ENCODE results near the gene DSCAML1.

Gene DSCAML1

GRCh38 chr11:117685566-117685965 lies 111.5 kb downstream of the DSCAML1 start:
- TF ChIP-seq CTCF (IDR thresholded peaks at IDR 0.05; ENCODE audit: control insufficient read depth, insufficient read depth, low read depth, low read length, missing control alignments), result no peak
- no peak for DNase-seq (ENCODE audit: low read depth)
- no peak overlapping the region for H3K4me3 ChIP-seq (ENCODE audit: control insufficient read depth, low read depth, low read length)

GRCh38 chr11:117684731-117685130 lies 112.3 kb downstream of the DSCAML1 start:
- no peak overlapping the region for H3K4me3 ChIP-seq (ENCODE audit: control insufficient read depth, low read depth, low read length)
- no peak for TF ChIP-seq CTCF (IDR thresholded peaks at IDR 0.05; ENCODE audit: control insufficient read depth, insufficient read depth, low read depth, low read length, missing control alignments)
- DNase-seq (ENCODE audit: low read depth), result no peak

GRCh38 chr11:117684111-117684510 lies 112.9 kb downstream of the DSCAML1 start:
- no peak overlapping the region for H3K4me3 ChIP-seq (ENCODE audit: control insufficient read depth, low read depth, low read length)
- no peak for TF ChIP-seq CTCF (IDR thresholded peaks at IDR 0.05; ENCODE audit: control insufficient read depth, insufficient read depth, low read depth, low read length, missing control alignments)
- DNase-seq (ENCODE audit: low read depth), result no peak

GRCh38 chr11:117681438-117681837 lies 115.6 kb downstream of the DSCAML1 start:
- no peak for DNase-seq (ENCODE audit: low read depth)
- TF ChIP-seq CTCF (IDR thresholded peaks at IDR 0.05; ENCODE audit: control insufficient read depth, insufficient read depth, low read depth, low read length, missing control alignments), result no peak
- no peak overlapping the region for H3K4me3 ChIP-seq (ENCODE audit: control insufficient read depth, low read depth, low read length)

GRCh38 chr11:117679461-117679860 lies 117.6 kb downstream of the DSCAML1 start:
- no peak overlapping the region for H3K4me3 ChIP-seq (ENCODE audit: control insufficient read depth, low read depth, low read length)
- TF ChIP-seq CTCF (IDR thresholded peaks at IDR 0.05; ENCODE audit: control insufficient read depth, insufficient read depth, low read depth, low read length, missing control alignments), result no peak
- DNase-seq (ENCODE audit: low read depth), result no peak

DNA sequence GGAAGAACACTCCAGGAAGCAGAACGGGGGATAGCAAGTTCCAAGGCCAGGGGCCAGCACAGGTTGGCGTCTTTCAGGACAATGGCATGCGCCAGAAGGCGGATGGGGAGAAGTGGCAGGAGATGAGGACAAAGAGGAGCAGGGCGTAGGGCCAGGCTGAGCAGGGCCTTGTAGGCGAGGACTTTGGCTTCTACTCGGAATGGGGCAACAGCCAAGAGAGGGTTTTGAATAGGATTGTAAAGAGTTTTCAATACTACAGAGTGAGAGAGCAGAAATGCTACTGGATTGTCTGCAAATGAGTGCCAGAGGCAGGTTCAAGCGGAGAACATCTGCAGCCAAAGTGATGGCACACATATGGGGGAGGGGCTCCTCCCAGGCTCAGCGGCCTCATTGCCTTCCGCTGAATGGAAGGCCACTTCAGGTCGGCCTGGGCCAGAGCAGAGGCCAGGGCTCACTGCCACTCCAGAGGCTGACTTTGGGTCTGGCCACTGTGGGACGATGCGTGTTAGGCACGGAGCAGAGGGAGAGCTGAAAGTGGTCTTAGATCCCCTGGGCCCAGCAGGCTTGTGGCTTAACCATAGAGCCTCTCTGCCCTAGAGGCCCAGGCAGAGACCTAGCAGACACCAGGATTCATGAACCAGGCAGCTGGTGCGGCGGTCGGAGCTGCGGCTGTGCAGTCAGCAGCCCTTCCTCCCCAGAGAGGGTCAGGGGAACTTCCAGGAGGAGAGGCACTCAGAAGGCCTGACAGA lies 118.2 kb downstream of the DSCAML1 start:
- TF ChIP-seq CTCF (IDR thresholded peaks at IDR 0.05; ENCODE audit: control insufficient read depth, insufficient read depth, low read depth, low read length, missing control alignments), result no peak
- DNase-seq (ENCODE audit: low read depth), result no peak
- H3K4me3 ChIP-seq (ENCODE audit: control insufficient read depth, low read depth, low read length), result no peak overlapping the region

All from AG09309 (cell line).